Measurements from ENCODE around the gene COL23A1. TPM values are rescaled to one million over a fixed set of nuclear protein-coding genes. Genes with fewer than 3 reads are reported as not detected.

COL23A1 gene
- total and polyA plus RNA-seq, 2 of the 8 experiments (the other 6 are each of a cell fraction or from before 2014, with no cell fraction given) = 3.1 to 4.7 TPM

DNA sequence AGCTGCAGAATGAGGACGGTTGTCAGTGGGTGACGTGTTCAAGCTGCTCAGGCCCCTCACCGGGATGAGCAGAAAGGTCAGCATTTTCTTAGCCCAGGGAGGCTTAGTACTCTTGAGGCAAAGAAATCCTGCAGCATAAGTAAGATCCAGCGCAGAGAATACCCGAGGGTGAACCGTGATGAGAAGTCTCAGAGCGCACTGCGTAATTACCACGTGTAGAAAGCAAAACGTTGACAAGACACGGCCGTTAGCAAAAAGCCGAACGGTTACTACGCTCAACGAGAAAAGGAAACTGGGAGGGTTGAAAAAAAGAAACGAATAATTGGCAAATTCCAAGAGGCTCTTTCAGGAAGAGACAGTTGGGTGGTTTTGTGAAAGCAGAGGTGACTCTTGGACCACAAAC lies 104.0 kb downstream of the COL23A1 start:
- Histone ChIP-seq H3K23me2 (ENCODE audit: low read depth, low read length) (no peaks in the 10 kb centered on the region), H3K14ac (ENCODE audit: insufficient read length) (no peak overlapping the region), H3K79me1 (ENCODE audit: low read depth, low read length) (no peaks in the 10 kb centered on the region), H3K23ac (ENCODE audit: insufficient read length) (no peak overlapping the region), H3K4me3 (ENCODE audit: extremely low read depth in 1 of 4, insufficient read depth in 2 of 4, low read depth in 3 of 4, low read length in 4 of 4) (no peak overlapping the region), H2BK15ac (ENCODE audit: low read length) (0 out of 2 replicates have a peak overlapping the region, but pooled peaks have one; percentile 46), H2BK5ac (ENCODE audit: low read depth, low read length) (no peak overlapping the region), H3K4me1 (replicated peaks in 1 of 4; ENCODE audit: control insufficient read depth in 3 of 4, insufficient read depth in 4 of 4, low read length in 3 of 4) (peaks cover 4 to 13% (median 7%) of the 10 kb centered on the region in 4 experiments), H3K27me3 (replicated peaks in 1 of 4; ENCODE audit: control insufficient read depth in 3 of 4, extremely low read depth in 1 of 4, insufficient read depth in 3 of 4, low read length in 3 of 4) (no peaks in the 10 kb centered on the region; a peak in 1 of 7 replicates), H2AFZ (ENCODE audit: low read length) (no peak overlapping the region), H4K20me1 (replicated peaks in 1 of 2; ENCODE audit: control insufficient read depth in 1 of 2, insufficient read depth in 2 of 2, low read length in 2 of 2) (no peaks in the 10 kb centered on the region), H3K18ac (ENCODE audit: extremely low read depth, low read length) (peak overlapping the region; percentile 9; the same call in 1 of the 2 replicates), H3K79me2 (ENCODE audit: control insufficient read depth in 1 of 2, insufficient read depth in 2 of 2, low read length in 2 of 2) (no peaks in the 10 kb centered on the region), H3K27ac (ENCODE audit: low read depth, low read length) (no peak overlapping the region), H3K9ac (replicated peaks in 1 of 4; ENCODE audit: extremely low read depth in 1 of 4, low read depth in 3 of 4, low read length in 3 of 4) (no peak overlapping the region), H2BK20ac (ENCODE audit: low read length) (no peak overlapping the region), H4K91ac (replicated peaks; ENCODE audit: insufficient read length, low read length) (no peak overlapping the region), H2BK120ac (replicated peaks; ENCODE audit: low read depth, low read length) (no peak overlapping the region), H3K4ac (replicated peaks; ENCODE audit: insufficient read length, low read depth, low read length) (no peak overlapping the region), H2AK5ac (ENCODE audit: low read depth, low read length) (no peak overlapping the region), H4K8ac (ENCODE audit: extremely low read depth, insufficient read depth, low read length) (no peak overlapping the region), H3K36me3 (ENCODE audit: control insufficient read depth in 2 of 4, insufficient read depth in 4 of 4, low read length in 3 of 4) (no peaks in the 10 kb centered on the region), H4K5ac (ENCODE audit: insufficient read length, low read depth, low read length) (no peak overlapping the region), H3K4me2 (ENCODE audit: insufficient read depth in 1 of 2, low read depth in 2 of 2, low read length in 2 of 2) (peak overlapping the region in 1 of 2 experiments; percentile 8; a peak in 1 of 4 replicates), H3K9me3 (ENCODE audit: insufficient read depth in 2 of 2, low read depth in 1 of 2, low read length in 1 of 2) (peaks cover 0 to 3% of the 10 kb centered on the region in 2 experiments; a peak in 1 of 4 replicates), H3K56ac (replicated peaks; ENCODE audit: insufficient read length, low read depth, low read length) (no peak overlapping the region), H2BK12ac (ENCODE audit: low read depth, low read length) (no peak overlapping the region)
- 82% methylated on average over 17 of the region's 17 CpGs; no CpG with 5 or more reads in 1 of the 2 experiments for WGBS, 2 experiments (ENCODE audit: extremely low coverage in 1 of 2, insufficient coverage in 1 of 2, insufficient read length in 1 of 2, insufficient replicate concordance in 2 of 2, low coverage in 1 of 2, low lambda C conversion rate in 2 of 2, missing lambda C conversion rate in 1 of 2)
- no peak for FAIRE-seq
- POLR2A ChIA-PET (ENCODE audit: partially characterized antibody) = no interaction called here
- no peak for DNase-seq (ENCODE audit: low read depth in 1 of 2, low spot score in 2 of 2)
- CTCF ChIA-PET (ENCODE audit: partially characterized antibody) = interaction anchor here (0.7 to 2.4 kb wide), 3 partner anchors 14 to 48 kb away, joined by 3 to 8 read pairs (median 3); no protein-coding TSS in a partner anchor
- TF ChIP-seq BCL11A (IDR thresholded peaks at IDR 0.05; ENCODE audit: low read depth in 2 of 2, low read length in 2 of 2) (no peak), EGR1 (IDR thresholded peaks at IDR 0.05; ENCODE audit: borderline replicate concordance, low read depth, low read length) (no peak), CBX5 (IDR thresholded peaks at IDR 0.05; ENCODE audit: low read depth, low read length) (no peak), SP4 (IDR thresholded peaks at IDR 0.05; ENCODE audit: low read length) (no peak), GTF2F1 (IDR thresholded peaks at IDR 0.05; ENCODE audit: borderline replicate concordance, low read depth, low read length) (no peak), POU5F1 (IDR thresholded peaks at IDR 0.05; ENCODE audit: low read depth, low read length) (no peak), BRCA1 (IDR thresholded peaks at IDR 0.05; ENCODE audit: low read depth, low read length) (no peak), FOSL1 (IDR thresholded peaks at IDR 0.05; ENCODE audit: insufficient read depth, low read depth, low read length) (no peak), KDM4A (IDR thresholded peaks at IDR 0.05; ENCODE audit: low read depth, low read length, severe bottlenecking) (no peak), CTBP2 (IDR thresholded peaks at IDR 0.05; ENCODE audit: borderline replicate concordance, insufficient read depth, insufficient read length, low read length) (no peak), ASH2L (IDR thresholded peaks at IDR 0.05; ENCODE audit: low read length) (no peak), RFX5 (IDR thresholded peaks at IDR 0.05; ENCODE audit: borderline replicate concordance, low read depth, low read length) (no peak), JUND (IDR thresholded peaks at IDR 0.05; ENCODE audit: low read length) (no peak), POLR2AphosphoS5 (IDR thresholded peaks at IDR 0.05; ENCODE audit: low read depth, low read length) (no peak), CREB1 (IDR thresholded peaks at IDR 0.05) (no peak)

All from H1 (cell line).